Measurements from ENCODE around the gene UNKL. TPM values are rescaled to one million over a fixed set of nuclear protein-coding genes. Genes with fewer than 3 reads are reported as not detected.
A peak's percentile ranks its signal among the peaks of the same experiment; 100 is the strongest.

Gene UNKL
- total and polyA plus RNA-seq, 2 experiments from 2014 or later = 16.5 to 35.7 TPM

DNA sequence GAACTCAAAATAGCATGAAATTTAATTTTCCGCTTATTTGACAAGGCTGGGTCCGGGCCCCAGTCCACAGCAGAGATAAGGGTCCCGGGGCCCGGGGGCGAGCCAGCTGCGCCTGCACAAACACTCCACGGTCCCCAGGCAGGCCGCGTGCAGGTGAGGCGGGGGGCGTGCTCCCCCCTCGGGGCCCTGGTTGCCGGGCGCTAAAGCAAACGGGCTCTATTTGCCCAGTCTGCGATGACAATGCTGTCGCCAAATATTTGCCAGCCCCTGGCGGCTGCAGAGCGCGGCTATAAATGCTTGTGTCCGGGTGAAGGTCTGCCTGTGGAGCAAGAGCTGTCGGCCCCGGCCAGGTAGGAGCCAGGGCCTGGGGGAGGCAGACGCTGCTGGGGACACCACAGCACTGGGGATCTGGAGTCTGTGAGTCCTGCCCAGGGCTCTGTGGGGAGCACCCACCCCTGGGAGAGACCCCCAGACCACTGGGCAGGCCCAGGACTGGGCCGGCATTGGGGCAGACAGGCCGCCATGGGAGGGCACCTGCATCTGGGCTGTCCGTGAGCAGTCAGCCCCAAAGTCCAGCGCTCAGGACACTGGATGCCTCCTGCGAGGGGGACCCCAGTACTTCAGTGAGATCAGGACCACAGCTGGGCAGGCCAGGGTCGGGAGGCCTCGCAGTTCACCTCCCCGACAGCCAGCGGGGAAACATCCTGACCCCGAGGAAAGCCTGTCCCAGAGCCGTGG is 16.4 kb upstream of the UNKL start, which contains the start of gene PERCC1:
TSS of gene PERCC1 (plus strand) at position 320 of the 738 bp plus-strand sequence. CDS start 1,516 bp downstream, outside the sequence.
- Histone ChIP-seq H3K9me3 (ENCODE audit: low read depth) (no peaks in the 10 kb centered on the region), H3K27ac (peak within 1 kb of the TSS; percentile 38), H3K36me3 (no peaks in the 10 kb centered on the region), H3K4me3 (no peak within 1 kb of the TSS), H3K4me1 (ENCODE audit: low read depth) (peaks cover 9% of the 10 kb centered on the region), H3K27me3 (no peaks in the 10 kb centered on the region)
- DNase-seq (ENCODE audit: low read depth in 1 of 2, low spot score in 1 of 2) = no peak
- TF ChIP-seq, protein P1, sequence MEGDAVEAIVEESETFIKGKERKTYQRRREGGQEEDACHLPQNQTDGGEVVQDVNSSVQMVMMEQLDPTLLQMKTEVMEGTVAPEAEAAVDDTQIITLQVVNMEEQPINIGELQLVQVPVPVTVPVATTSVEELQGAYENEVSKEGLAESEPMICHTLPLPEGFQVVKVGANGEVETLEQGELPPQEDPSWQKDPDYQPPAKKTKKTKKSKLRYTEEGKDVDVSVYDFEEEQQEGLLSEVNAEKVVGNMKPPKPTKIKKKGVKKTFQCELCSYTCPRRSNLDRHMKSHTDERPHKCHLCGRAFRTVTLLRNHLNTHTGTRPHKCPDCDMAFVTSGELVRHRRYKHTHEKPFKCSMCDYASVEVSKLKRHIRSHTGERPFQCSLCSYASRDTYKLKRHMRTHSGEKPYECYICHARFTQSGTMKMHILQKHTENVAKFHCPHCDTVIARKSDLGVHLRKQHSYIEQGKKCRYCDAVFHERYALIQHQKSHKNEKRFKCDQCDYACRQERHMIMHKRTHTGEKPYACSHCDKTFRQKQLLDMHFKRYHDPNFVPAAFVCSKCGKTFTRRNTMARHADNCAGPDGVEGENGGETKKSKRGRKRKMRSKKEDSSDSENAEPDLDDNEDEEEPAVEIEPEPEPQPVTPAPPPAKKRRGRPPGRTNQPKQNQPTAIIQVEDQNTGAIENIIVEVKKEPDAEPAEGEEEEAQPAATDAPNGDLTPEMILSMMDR (IDR thresholded peaks at IDR 0.05; ENCODE audit: low read depth, low read length) = no peak

DNA sequence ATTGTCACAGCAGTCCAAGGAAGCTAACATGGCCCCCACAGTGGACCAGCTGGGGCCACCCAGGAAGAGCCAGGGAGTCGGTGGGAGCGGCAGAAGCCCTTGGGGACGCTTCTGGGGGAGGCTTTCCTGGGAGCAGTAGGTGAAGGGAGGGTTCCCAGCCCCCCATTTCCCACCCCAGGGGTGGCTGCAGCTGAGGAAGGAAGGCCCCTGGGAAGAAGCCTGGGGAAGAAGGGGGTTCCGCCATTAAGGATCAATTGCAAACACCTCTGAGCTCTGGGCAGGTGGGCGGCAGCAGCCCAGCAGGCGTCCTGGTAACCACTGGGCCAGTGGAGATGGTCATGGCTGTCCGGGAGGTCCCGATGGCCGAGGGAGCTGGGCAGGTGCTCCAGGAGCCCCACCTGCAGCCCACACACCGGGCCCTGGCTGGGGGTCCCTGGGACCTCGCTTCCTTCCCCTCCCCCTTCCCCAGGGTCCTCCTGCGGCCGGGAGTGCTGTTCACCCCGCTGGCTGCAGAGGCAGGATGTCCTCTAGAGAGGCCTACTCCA is 15.8 kb upstream of the UNKL start:
- H3K4me1 ChIP-seq (ENCODE audit: low read depth) = peaks cover 9% of the 10 kb centered on the region
- H3K4me3 ChIP-seq = no peak overlapping the region
- no peaks in the 10 kb centered on the region for H3K36me3 ChIP-seq
- TF ChIP-seq, protein P1 (IDR thresholded peaks at IDR 0.05; ENCODE audit: low read depth, low read length) = no peak
- no peak for DNase-seq (ENCODE audit: low read depth in 1 of 2, low spot score in 1 of 2)
- H3K27me3 ChIP-seq = no peaks in the 10 kb centered on the region
- no peaks in the 10 kb centered on the region for H3K9me3 ChIP-seq (ENCODE audit: low read depth)
- peak overlapping the region; percentile 38 for H3K27ac ChIP-seq

DNA sequence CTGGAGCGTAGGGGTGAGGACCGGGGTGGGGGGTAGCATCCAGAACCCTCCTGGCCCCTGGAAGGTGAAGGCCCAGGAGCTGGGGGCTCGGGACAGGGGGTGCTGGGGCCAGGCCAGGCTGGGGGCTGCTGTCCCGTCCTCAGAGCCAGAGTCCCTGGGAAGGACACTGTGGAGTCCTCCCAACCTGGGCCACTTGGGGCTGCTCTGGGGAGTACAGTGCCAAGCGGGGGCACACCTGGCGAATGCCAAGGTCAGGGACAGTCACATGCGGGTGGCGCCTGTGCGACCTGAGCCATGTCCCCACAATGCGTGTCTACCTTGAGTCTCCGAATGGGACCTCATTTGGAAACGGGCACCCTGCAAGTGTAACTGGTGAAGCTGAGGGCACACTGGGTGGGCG is 15.1 kb upstream of the UNKL start:
- no peak overlapping the region for H3K4me3 ChIP-seq
- peaks cover 9% of the 10 kb centered on the region for H3K4me1 ChIP-seq (ENCODE audit: low read depth)
- no peak for DNase-seq (ENCODE audit: low read depth in 1 of 2, low spot score in 1 of 2)
- H3K27ac ChIP-seq = no peak overlapping the region
- H3K36me3 ChIP-seq = no peaks in the 10 kb centered on the region
- no peaks in the 10 kb centered on the region for H3K9me3 ChIP-seq (ENCODE audit: low read depth)
- no peaks in the 10 kb centered on the region for H3K27me3 ChIP-seq
- TF ChIP-seq, protein P1 (IDR thresholded peaks at IDR 0.05; ENCODE audit: low read depth, low read length) = no peak

DNA sequence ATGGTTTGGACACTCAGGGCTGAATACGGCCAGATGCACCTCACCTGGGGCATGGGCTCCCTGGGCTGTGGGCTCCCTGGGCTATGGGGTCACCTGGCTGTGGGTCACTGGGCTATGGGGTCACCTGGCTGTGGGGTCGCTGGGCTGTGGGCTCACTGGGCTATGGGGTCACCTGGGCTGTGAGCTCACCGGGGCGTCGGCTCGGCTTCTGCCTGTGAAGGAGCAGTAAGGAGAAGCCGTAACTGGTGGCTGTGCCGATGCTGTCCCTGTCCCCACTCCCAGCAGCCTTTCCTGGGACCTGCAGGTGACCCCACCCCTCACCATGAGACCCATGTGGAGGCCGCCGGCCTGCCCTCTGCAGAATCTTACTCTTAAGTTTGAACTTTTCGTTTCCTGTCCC is 14.5 kb upstream of the UNKL start:
- DNase-seq (ENCODE audit: low read depth in 1 of 2, low spot score in 1 of 2) = no peak

DNA sequence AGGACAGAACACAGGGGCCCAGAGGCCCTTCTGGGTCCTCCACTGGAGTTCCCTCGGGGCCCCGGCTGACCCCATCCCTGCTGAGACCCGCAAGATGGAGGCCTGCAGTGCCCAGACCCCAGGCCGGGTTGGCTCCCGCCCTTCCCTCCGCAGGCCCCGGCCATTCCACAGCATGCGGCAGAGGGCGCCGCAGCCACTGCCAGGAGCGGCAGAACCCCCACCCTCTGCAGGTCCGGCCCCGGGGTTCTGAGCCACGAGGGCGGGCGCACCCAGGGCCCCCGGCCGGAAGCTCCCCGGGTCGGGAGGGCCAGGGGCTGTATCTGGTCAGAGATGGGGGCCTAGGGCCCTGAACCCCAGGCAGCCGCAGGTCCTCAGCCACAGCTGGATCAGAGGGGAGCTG is 14.0 kb upstream of the UNKL start:
- Histone ChIP-seq H3K9me3 (ENCODE audit: low read depth) (no peaks in the 10 kb centered on the region), H3K27ac (no peak overlapping the region), H3K36me3 (no peaks in the 10 kb centered on the region), H3K4me3 (no peak overlapping the region), H3K4me1 (ENCODE audit: low read depth) (peaks cover 9% of the 10 kb centered on the region), H3K27me3 (no peaks in the 10 kb centered on the region)
- TF ChIP-seq, protein P1 (IDR thresholded peaks at IDR 0.05; ENCODE audit: low read depth, low read length) = peak; percentile 51
- DNase-seq (ENCODE audit: low read depth in 1 of 2, low spot score in 1 of 2) = peak in 1 of 2 donors; percentile 34

More for the DNA sequence above, 14.5 kb upstream of the UNKL start:
- Histone ChIP-seq H3K4me3 (no peak overlapping the region), H3K36me3 (no peaks in the 10 kb centered on the region), H3K9me3 (ENCODE audit: low read depth) (no peaks in the 10 kb centered on the region), H3K4me1 (ENCODE audit: low read depth) (peaks cover 9% of the 10 kb centered on the region), H3K27ac (no peak overlapping the region), H3K27me3 (no peaks in the 10 kb centered on the region)
- TF ChIP-seq, protein P1 (IDR thresholded peaks at IDR 0.05; ENCODE audit: low read depth, low read length) = no peak

All from cardiac muscle cell (in vitro differentiated cells and primary cell).